ENCODE measurements around the gene NIPBL. TPM values are rescaled to one million over a fixed set of nuclear protein-coding genes. Genes with fewer than 3 reads are reported as not detected.

Gene NIPBL
- total and polyA plus RNA-seq, 2 of the 8 experiments (the other 6 are each of a cell fraction or from before 2014, with no cell fraction given), result 21.1 to 53.5 TPM

GRCh38 chr5:37064442-37064841 is 187.9 kb downstream of the NIPBL start:
- CTCF ChIA-PET (ENCODE audit: partially characterized antibody), result no interaction called here
- H3K27ac ChIP-seq (ENCODE audit: low read depth, low read length), result no peak overlapping the region
- no peak overlapping the region for H2BK20ac ChIP-seq (ENCODE audit: low read length)
- H2BK12ac ChIP-seq (ENCODE audit: low read depth, low read length), result no peak overlapping the region
- no peak overlapping the region for H3K23ac ChIP-seq (ENCODE audit: insufficient read length)
- H4K20me1 ChIP-seq (replicated peaks in 1 of 2; ENCODE audit: control insufficient read depth in 1 of 2, insufficient read depth in 2 of 2, low read length in 2 of 2), result no peaks in the 10 kb centered on the region
- H4K8ac ChIP-seq (ENCODE audit: extremely low read depth, insufficient read depth, low read length), result no peak overlapping the region; the same call in 1 of the 2 replicates
- H2BK15ac ChIP-seq (ENCODE audit: low read length), result no peak overlapping the region
- H2BK120ac ChIP-seq (replicated peaks; ENCODE audit: low read depth, low read length), result no peak overlapping the region
- no peak overlapping the region for H4K91ac ChIP-seq (replicated peaks; ENCODE audit: insufficient read length, low read length)
- DNase-seq (ENCODE audit: low read depth in 1 of 2, low spot score in 2 of 2), result no peak
- no peak for FAIRE-seq
- H3K9me3 ChIP-seq (ENCODE audit: insufficient read depth in 2 of 2, low read depth in 1 of 2, low read length in 1 of 2), result no peaks in the 10 kb centered on the region
- H3K4me3 ChIP-seq (ENCODE audit: extremely low read depth in 1 of 4, insufficient read depth in 2 of 4, low read depth in 3 of 4, low read length in 4 of 4), result no peak overlapping the region
- H3K4ac ChIP-seq (replicated peaks; ENCODE audit: insufficient read length, low read depth, low read length), result no peak overlapping the region
- no peak overlapping the region for H3K18ac ChIP-seq (ENCODE audit: extremely low read depth, low read length)
- H3K4me1 ChIP-seq (replicated peaks in 1 of 4; ENCODE audit: control insufficient read depth in 3 of 4, insufficient read depth in 4 of 4, low read length in 3 of 4), result no peaks in the 10 kb centered on the region
- no peaks in the 10 kb centered on the region for H3K23me2 ChIP-seq (ENCODE audit: low read depth, low read length)
- WGBS, 2 experiments (ENCODE audit: extremely low coverage in 1 of 2, insufficient coverage in 1 of 2, insufficient read length in 1 of 2, insufficient replicate concordance in 2 of 2, low coverage in 1 of 2, low lambda C conversion rate in 2 of 2, missing lambda C conversion rate in 1 of 2), result 89% methylated on average over 9 of the region's 9 CpGs; no CpG with 5 or more reads in 1 of the 2 experiments
- H3K4me2 ChIP-seq (ENCODE audit: insufficient read depth in 1 of 2, low read depth in 2 of 2, low read length in 2 of 2), result no peak overlapping the region
- no peak overlapping the region for H3K56ac ChIP-seq (replicated peaks; ENCODE audit: insufficient read length, low read depth, low read length)
- H3K36me3 ChIP-seq (ENCODE audit: control insufficient read depth in 2 of 4, insufficient read depth in 4 of 4, low read length in 3 of 4), result peaks cover 3 to 23% (median 8%) of the 10 kb centered on the region in 4 experiments; a peak in 6 of 8 replicates
- no peaks in the 10 kb centered on the region for H3K79me1 ChIP-seq (ENCODE audit: low read depth, low read length)
- no peak overlapping the region for H3K9ac ChIP-seq (replicated peaks in 1 of 4; ENCODE audit: extremely low read depth in 1 of 4, low read depth in 3 of 4, low read length in 3 of 4)
- no peaks in the 10 kb centered on the region for H3K79me2 ChIP-seq (ENCODE audit: control insufficient read depth in 1 of 2, insufficient read depth in 2 of 2, low read length in 2 of 2)
- POLR2A ChIA-PET (ENCODE audit: partially characterized antibody), result no interaction called here
- no peak overlapping the region for H2BK5ac ChIP-seq (ENCODE audit: low read depth, low read length)
- H2AK5ac ChIP-seq (ENCODE audit: low read depth, low read length), result no peak overlapping the region
- no peaks in the 10 kb centered on the region for H3K27me3 ChIP-seq (replicated peaks in 1 of 4; ENCODE audit: control insufficient read depth in 3 of 4, extremely low read depth in 1 of 4, insufficient read depth in 3 of 4, low read length in 3 of 4)
- no peak overlapping the region for H4K5ac ChIP-seq (ENCODE audit: insufficient read length, low read depth, low read length)
- no peak overlapping the region for H3K14ac ChIP-seq (ENCODE audit: insufficient read length)
- H2AFZ ChIP-seq (ENCODE audit: low read length), result no peak overlapping the region
- TF ChIP-seq ATF2 (IDR thresholded peaks at IDR 0.05; ENCODE audit: low read length) (no peak), KDM1A (IDR thresholded peaks at IDR 0.05; ENCODE audit: borderline replicate concordance, low read length) (no peak), NANOG (IDR thresholded peaks at IDR 0.05; ENCODE audit: insufficient read depth, low read depth, low read length, poor library complexity, severe bottlenecking) (no peak), RNF2 (IDR thresholded peaks at IDR 0.05; ENCODE audit: borderline replicate concordance, low read depth, low read length, missing control alignments, poor library complexity, severe bottlenecking) (no peak), TAF1 (IDR thresholded peaks at IDR 0.05; ENCODE audit: low read depth, low read length) (no peak), TBP (IDR thresholded peaks at IDR 0.05; ENCODE audit: low read depth, low read length) (no peak)

Measured in H1 (cell line).